Measurements from ENCODE around the gene CCDC187.

CCDC187 gene

DNA sequence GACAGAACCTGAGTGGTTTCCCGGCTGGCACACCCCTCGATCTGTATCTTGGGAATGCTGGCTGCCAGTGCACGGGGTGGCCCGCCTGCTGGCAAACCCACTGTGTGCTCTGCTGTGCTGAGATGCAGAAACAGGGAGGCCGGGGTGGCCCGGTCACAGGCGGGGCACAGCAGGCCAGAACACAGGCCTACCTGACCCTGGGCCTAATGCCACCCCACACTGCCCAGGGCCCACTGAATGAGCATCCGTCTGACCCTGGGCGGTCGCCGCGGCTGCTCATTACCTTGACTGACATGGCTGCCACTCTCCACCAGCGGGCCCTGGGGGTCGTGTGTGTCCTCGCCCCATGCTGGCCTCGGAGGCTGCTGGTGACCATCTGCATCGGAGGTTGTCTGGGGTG lies 44.1 kb downstream of the CCDC187 start:
- TF ChIP-seq POLR2AphosphoS5 (IDR thresholded peaks at IDR 0.05; ENCODE audit: low read depth, low read length) (no peak), SIN3A (IDR thresholded peaks at IDR 0.05; ENCODE audit: borderline replicate concordance, insufficient read depth, low read length) (no peak), FOXP2 (optimal IDR thresholded peaks at IDR 0.05; ENCODE audit: borderline replicate concordance, extremely low read depth, extremely low read length, insufficient read depth) (no peak), TAF1 (IDR thresholded peaks at IDR 0.05; ENCODE audit: borderline replicate concordance, insufficient read depth, low read length) (no peak)
- TF ChIP-seq, protein P1, sequence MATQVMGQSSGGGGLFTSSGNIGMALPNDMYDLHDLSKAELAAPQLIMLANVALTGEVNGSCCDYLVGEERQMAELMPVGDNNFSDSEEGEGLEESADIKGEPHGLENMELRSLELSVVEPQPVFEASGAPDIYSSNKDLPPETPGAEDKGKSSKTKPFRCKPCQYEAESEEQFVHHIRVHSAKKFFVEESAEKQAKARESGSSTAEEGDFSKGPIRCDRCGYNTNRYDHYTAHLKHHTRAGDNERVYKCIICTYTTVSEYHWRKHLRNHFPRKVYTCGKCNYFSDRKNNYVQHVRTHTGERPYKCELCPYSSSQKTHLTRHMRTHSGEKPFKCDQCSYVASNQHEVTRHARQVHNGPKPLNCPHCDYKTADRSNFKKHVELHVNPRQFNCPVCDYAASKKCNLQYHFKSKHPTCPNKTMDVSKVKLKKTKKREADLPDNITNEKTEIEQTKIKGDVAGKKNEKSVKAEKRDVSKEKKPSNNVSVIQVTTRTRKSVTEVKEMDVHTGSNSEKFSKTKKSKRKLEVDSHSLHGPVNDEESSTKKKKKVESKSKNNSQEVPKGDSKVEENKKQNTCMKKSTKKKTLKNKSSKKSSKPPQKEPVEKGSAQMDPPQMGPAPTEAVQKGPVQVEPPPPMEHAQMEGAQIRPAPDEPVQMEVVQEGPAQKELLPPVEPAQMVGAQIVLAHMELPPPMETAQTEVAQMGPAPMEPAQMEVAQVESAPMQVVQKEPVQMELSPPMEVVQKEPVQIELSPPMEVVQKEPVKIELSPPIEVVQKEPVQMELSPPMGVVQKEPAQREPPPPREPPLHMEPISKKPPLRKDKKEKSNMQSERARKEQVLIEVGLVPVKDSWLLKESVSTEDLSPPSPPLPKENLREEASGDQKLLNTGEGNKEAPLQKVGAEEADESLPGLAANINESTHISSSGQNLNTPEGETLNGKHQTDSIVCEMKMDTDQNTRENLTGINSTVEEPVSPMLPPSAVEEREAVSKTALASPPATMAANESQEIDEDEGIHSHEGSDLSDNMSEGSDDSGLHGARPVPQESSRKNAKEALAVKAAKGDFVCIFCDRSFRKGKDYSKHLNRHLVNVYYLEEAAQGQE (IDR thresholded peaks at IDR 0.05; ENCODE audit: insufficient read depth in 1 of 2, low read depth in 2 of 2, low read length in 2 of 2) = no peak

DNA sequence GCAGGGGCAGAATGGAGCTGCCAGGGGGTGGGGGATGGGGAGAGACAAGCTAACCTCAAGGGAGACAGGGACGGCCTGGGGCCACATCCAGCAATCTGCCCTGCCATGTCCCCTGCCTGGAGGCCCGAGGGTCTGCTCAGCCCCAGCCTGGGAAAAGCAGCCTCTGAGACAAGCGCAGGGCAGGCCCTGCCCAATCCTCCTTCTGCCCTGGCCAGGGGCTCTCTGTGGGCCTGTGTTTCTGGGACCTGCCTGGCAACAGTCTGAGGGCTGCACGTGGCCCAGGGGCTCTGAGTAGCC lies 44.4 kb downstream of the CCDC187 start:
- TF ChIP-seq FOXP2 (optimal IDR thresholded peaks at IDR 0.05; ENCODE audit: borderline replicate concordance, extremely low read depth, extremely low read length, insufficient read depth) (no peak), SIN3A (IDR thresholded peaks at IDR 0.05; ENCODE audit: borderline replicate concordance, insufficient read depth, low read length) (no peak), TAF1 (IDR thresholded peaks at IDR 0.05; ENCODE audit: borderline replicate concordance, insufficient read depth, low read length) (no peak), POLR2AphosphoS5 (IDR thresholded peaks at IDR 0.05; ENCODE audit: low read depth, low read length) (no peak)
- TF ChIP-seq, protein P1 (IDR thresholded peaks at IDR 0.05; ENCODE audit: insufficient read depth in 1 of 2, low read depth in 2 of 2, low read length in 2 of 2) = no peak

DNA sequence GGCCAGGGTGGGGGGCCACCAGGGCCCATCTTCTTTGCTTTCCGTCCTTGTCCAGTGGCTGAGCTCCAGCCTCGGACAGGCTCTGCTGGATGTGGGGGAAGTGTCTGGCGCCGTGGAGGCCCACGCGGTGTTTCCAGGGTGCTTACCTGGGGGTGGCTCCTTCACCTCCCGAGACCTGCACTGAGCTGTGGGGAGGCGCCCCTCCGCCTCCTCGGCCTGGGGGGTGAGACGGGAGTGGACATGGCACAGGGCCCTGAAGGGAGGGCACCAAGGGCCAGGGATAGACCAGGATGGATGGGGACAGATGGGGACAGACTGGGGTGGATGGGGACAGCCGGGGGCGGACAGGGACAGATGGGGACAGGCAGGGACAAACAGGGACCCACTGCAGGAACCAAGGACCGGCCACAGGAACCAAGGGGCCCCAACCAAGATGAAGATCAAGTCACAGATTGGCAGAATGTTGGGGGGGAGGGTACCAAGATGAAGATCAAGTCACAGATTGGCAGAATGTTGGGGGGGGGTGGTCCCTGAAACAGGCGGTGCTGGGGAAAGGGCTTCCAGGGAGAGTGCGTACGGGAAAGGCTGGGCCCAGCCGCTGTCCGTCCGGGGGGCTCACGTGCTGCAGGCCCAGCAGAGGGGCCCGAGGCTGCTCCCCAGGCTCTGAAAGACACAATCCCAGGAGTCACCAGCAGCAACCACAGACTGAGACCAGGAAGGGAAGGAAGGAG lies 44.9 kb downstream of the CCDC187 start:
- TF ChIP-seq POLR2AphosphoS5 (IDR thresholded peaks at IDR 0.05; ENCODE audit: low read depth, low read length) (no peak), FOXP2 (optimal IDR thresholded peaks at IDR 0.05; ENCODE audit: borderline replicate concordance, extremely low read depth, extremely low read length, insufficient read depth) (no peak), SIN3A (IDR thresholded peaks at IDR 0.05; ENCODE audit: borderline replicate concordance, insufficient read depth, low read length) (no peak)
- TF ChIP-seq, protein P1 (IDR thresholded peaks at IDR 0.05; ENCODE audit: insufficient read depth in 1 of 2, low read depth in 2 of 2, low read length in 2 of 2) = no peak

DNA sequence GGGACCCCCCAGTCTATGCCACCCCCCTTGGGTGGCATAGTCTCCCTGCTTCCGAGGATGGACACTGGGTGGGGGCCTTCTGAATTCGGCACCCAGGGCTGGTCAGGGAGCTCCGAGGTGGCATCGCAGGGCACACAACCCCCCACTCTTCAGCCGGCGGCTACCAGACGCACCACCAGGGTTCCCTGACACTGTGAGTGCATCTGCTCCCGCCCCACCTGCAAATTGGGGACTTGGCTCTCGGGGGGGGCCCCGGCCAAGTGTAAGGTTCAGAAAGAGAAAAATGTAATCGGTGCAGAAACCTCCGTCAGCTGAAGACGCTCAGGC lies 45.6 kb downstream of the CCDC187 start:
- TF ChIP-seq, protein P1 (IDR thresholded peaks at IDR 0.05; ENCODE audit: insufficient read depth in 1 of 2, low read depth in 2 of 2, low read length in 2 of 2) = no peak
- TF ChIP-seq TAF1 (IDR thresholded peaks at IDR 0.05; ENCODE audit: borderline replicate concordance, insufficient read depth, low read length) = no peak
- TF ChIP-seq FOXP2 (optimal IDR thresholded peaks at IDR 0.05; ENCODE audit: borderline replicate concordance, extremely low read depth, extremely low read length, insufficient read depth) = no peak
- no peak for TF ChIP-seq SIN3A (IDR thresholded peaks at IDR 0.05; ENCODE audit: borderline replicate concordance, insufficient read depth, low read length)
- TF ChIP-seq POLR2AphosphoS5 (IDR thresholded peaks at IDR 0.05; ENCODE audit: low read depth, low read length) = no peak

Measured in PFSK-1 (cell line).